Gastroesophageal sphincter (tissue), 3 donors: Measurements from ENCODE around the gene IER5L.

Source experiments
- EP300 ChIP-seq: sonication (generic); formaldehyde crosslinking; IDR thresholded peaks from one replicate; pipeline ENCODE4 v1.6.1; 2017; ENCODE audit warnings: antibody characterized with exemption, mild to moderate bottlenecking
- TF ChIP-seq, protein P1 (sequence below), 4 experiments: fragments of 200-600 bp in 2 of 4; fragments of 450-650 bp in 2 of 4; sonication (generic) in 1 of 4; IDR thresholded peaks; one replicate each; pipeline ENCODE4 v1.5.1; 2017 to 2019; ENCODE audit warnings: antibody characterized with exemption in 4 of 4, mild to moderate bottlenecking in 2 of 4, moderate library complexity in 2 of 4

DNA sequence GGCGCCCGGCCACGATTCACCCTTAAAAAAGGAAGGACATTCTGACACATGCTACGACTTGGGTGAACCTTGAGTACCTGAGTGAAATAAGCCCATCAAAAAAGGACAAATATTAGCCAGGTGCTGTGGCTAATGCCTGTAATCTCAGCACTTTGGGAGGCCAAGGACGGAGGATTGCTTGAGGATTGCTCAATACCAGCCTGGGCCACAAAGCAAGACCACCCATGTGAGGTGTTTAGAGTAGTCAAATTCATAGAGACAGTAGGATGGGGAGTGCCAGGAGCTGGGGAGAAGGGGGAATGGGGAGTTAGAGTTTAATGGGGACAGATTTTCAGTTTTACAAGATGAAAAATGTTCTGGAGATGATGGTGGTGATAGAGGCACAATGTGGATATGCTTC is 32.1 kb upstream of the IER5L start:
- TF ChIP-seq, protein P1, sequence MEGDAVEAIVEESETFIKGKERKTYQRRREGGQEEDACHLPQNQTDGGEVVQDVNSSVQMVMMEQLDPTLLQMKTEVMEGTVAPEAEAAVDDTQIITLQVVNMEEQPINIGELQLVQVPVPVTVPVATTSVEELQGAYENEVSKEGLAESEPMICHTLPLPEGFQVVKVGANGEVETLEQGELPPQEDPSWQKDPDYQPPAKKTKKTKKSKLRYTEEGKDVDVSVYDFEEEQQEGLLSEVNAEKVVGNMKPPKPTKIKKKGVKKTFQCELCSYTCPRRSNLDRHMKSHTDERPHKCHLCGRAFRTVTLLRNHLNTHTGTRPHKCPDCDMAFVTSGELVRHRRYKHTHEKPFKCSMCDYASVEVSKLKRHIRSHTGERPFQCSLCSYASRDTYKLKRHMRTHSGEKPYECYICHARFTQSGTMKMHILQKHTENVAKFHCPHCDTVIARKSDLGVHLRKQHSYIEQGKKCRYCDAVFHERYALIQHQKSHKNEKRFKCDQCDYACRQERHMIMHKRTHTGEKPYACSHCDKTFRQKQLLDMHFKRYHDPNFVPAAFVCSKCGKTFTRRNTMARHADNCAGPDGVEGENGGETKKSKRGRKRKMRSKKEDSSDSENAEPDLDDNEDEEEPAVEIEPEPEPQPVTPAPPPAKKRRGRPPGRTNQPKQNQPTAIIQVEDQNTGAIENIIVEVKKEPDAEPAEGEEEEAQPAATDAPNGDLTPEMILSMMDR (IDR thresholded peaks at IDR 0.05), result no peak
- TF ChIP-seq EP300, result no peak
